ENCODE measurements around the gene TFB2M.

TFB2M gene

GRCh38 chr1:246537887-246538286, 28.2 kb downstream of the TFB2M start:
- H3K18ac ChIP-seq (ENCODE audit: low read depth in 1 of 2, low read length in 2 of 2), result no peak overlapping the region
- H2AK5ac ChIP-seq (ENCODE audit: low read length, severe bottlenecking), result no peak overlapping the region
- H4K91ac ChIP-seq (ENCODE audit: low read length), result no peak overlapping the region
- H3K9me3 ChIP-seq (ENCODE audit: control insufficient read depth, low read length), result no peaks in the 10 kb centered on the region
- H2BK15ac ChIP-seq (ENCODE audit: low read depth, poor library complexity, severe bottlenecking), result no peak overlapping the region
- H3K27me3 ChIP-seq (ENCODE audit: control insufficient read depth in 1 of 2, insufficient read depth in 1 of 2, low read length in 2 of 2), result peaks cover 13 to 16% of the 10 kb centered on the region in 2 experiments
- H3K14ac ChIP-seq (ENCODE audit: low read length in 2 of 2), result no peak overlapping the region
- no peak for DNase-seq
- no peak overlapping the region for H2BK12ac ChIP-seq (ENCODE audit: low read length in 2 of 2)
- no peak overlapping the region for H3K9ac ChIP-seq (ENCODE audit: low read length)
- H3K23ac ChIP-seq (ENCODE audit: low read length in 2 of 2), result no peak overlapping the region
- H2BK5ac ChIP-seq (ENCODE audit: low read depth, low read length, poor library complexity, severe bottlenecking), result no peak overlapping the region
- no peak overlapping the region for H3K4ac ChIP-seq (ENCODE audit: low read depth in 1 of 2, low read length in 2 of 2)
- peaks cover 3 to 36% of the 10 kb centered on the region in 2 experiments for H3K36me3 ChIP-seq (ENCODE audit: control insufficient read depth in 1 of 2, insufficient read depth in 2 of 2, low read depth in 1 of 2, low read length in 2 of 2)
- H3K27ac ChIP-seq (ENCODE audit: low read length, poor library complexity, severe bottlenecking), result no peak overlapping the region
- H3K79me1 ChIP-seq (replicated peaks; ENCODE audit: low read length, poor library complexity, severe bottlenecking), result no peaks in the 10 kb centered on the region
- H3K4me1 ChIP-seq (ENCODE audit: control insufficient read depth, insufficient read depth, low read depth, low read length), result no peaks in the 10 kb centered on the region
- no peak overlapping the region for H3K4me2 ChIP-seq (ENCODE audit: low read length, poor library complexity, severe bottlenecking)
- WGBS, result 96% methylated on average over 3 of the region's 3 CpGs
- no peak overlapping the region for H3K4me3 ChIP-seq (ENCODE audit: insufficient read depth in 1 of 2, low read depth in 1 of 2, low read length in 2 of 2)
- no peak overlapping the region for H2BK120ac ChIP-seq (ENCODE audit: low read depth, low read length)
- no peak overlapping the region for H2AFZ ChIP-seq (ENCODE audit: low read depth, low read length)
- no peak overlapping the region for H4K8ac ChIP-seq (ENCODE audit: low read length)

DNA sequence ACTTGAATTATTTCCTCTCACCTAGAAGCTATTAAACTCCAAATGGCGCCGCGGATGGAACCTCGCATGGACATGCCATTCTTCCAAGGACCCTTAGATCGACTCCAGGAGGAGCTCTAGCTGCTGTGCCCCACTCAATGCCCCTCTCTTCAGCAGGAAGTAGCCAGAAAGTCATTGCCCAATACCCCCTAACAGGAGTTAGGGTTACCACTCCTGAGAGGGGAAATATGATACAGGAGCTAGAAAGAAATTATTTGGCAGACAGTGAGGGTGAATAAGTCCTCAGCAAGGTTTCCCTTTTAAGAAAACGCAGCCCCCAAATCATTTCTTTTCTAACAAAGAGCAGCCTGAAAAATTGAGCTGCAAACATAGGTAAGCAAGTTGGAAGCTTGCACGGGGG, 28.6 kb downstream of the TFB2M start:
- H3K4ac ChIP-seq (ENCODE audit: low read depth in 1 of 2, low read length in 2 of 2), result no peak overlapping the region
- H3K4me3 ChIP-seq (ENCODE audit: insufficient read depth in 1 of 2, low read depth in 1 of 2, low read length in 2 of 2), result no peak overlapping the region

GRCh38 chr1:246534114-246534513, 31.9 kb downstream of the TFB2M start:
- Histone ChIP-seq H2BK5ac (ENCODE audit: low read depth, low read length, poor library complexity, severe bottlenecking) (no peak overlapping the region), H3K4ac (ENCODE audit: low read depth in 1 of 2, low read length in 2 of 2) (no peak overlapping the region), H2BK120ac (ENCODE audit: low read depth, low read length) (no peak overlapping the region), H3K9me3 (ENCODE audit: control insufficient read depth, low read length) (peaks cover 19% of the 10 kb centered on the region), H3K27ac (ENCODE audit: low read length, poor library complexity, severe bottlenecking) (no peak overlapping the region), H3K9ac (ENCODE audit: low read length) (no peak overlapping the region), H3K14ac (ENCODE audit: low read length in 2 of 2) (no peak overlapping the region), H3K4me2 (ENCODE audit: low read length, poor library complexity, severe bottlenecking) (no peak overlapping the region), H2BK15ac (ENCODE audit: low read depth, poor library complexity, severe bottlenecking) (no peak overlapping the region), H3K4me3 (ENCODE audit: insufficient read depth in 1 of 2, low read depth in 1 of 2, low read length in 2 of 2) (no peak overlapping the region), H2AFZ (ENCODE audit: low read depth, low read length) (no peak overlapping the region), H3K4me1 (ENCODE audit: control insufficient read depth, insufficient read depth, low read depth, low read length) (no peaks in the 10 kb centered on the region), H3K79me1 (replicated peaks; ENCODE audit: low read length, poor library complexity, severe bottlenecking) (no peaks in the 10 kb centered on the region), H3K23ac (ENCODE audit: low read length in 2 of 2) (no peak overlapping the region), H3K27me3 (ENCODE audit: control insufficient read depth in 1 of 2, insufficient read depth in 1 of 2, low read length in 2 of 2) (peaks cover 20 to 24% of the 10 kb centered on the region in 2 experiments), H3K18ac (ENCODE audit: low read depth in 1 of 2, low read length in 2 of 2) (no peak overlapping the region), H2AK5ac (ENCODE audit: low read length, severe bottlenecking) (no peak overlapping the region), H3K36me3 (ENCODE audit: control insufficient read depth in 1 of 2, insufficient read depth in 2 of 2, low read depth in 1 of 2, low read length in 2 of 2) (peaks cover 0 to 3% of the 10 kb centered on the region in 2 experiments), H2BK12ac (ENCODE audit: low read length in 2 of 2) (no peak overlapping the region), H4K8ac (ENCODE audit: low read length) (no peak overlapping the region), H4K91ac (ENCODE audit: low read length) (no peak overlapping the region)
- DNase-seq, result no peak
- 91% methylated on average over 1 of the region's 1 CpG for WGBS

More for the DNA sequence above, 28.6 kb downstream of the TFB2M start:
- Histone ChIP-seq H4K8ac (ENCODE audit: low read length) (no peak overlapping the region), H3K27me3 (ENCODE audit: control insufficient read depth in 1 of 2, insufficient read depth in 1 of 2, low read length in 2 of 2) (peaks cover 17 to 18% of the 10 kb centered on the region in 2 experiments), H3K4me1 (ENCODE audit: control insufficient read depth, insufficient read depth, low read depth, low read length) (no peaks in the 10 kb centered on the region), H2BK5ac (ENCODE audit: low read depth, low read length, poor library complexity, severe bottlenecking) (no peak overlapping the region), H3K18ac (ENCODE audit: low read depth in 1 of 2, low read length in 2 of 2) (no peak overlapping the region), H3K4me2 (ENCODE audit: low read length, poor library complexity, severe bottlenecking) (no peak overlapping the region), H2AK5ac (ENCODE audit: low read length, severe bottlenecking) (no peak overlapping the region), H3K9me3 (ENCODE audit: control insufficient read depth, low read length) (peaks cover 2% of the 10 kb centered on the region), H4K91ac (ENCODE audit: low read length) (no peak overlapping the region), H3K14ac (ENCODE audit: low read length in 2 of 2) (no peak overlapping the region), H3K27ac (ENCODE audit: low read length, poor library complexity, severe bottlenecking) (no peak overlapping the region), H3K9ac (ENCODE audit: low read length) (no peak overlapping the region), H3K36me3 (ENCODE audit: control insufficient read depth in 1 of 2, insufficient read depth in 2 of 2, low read depth in 1 of 2, low read length in 2 of 2) (peaks cover 3 to 31% of the 10 kb centered on the region in 2 experiments), H2BK120ac (ENCODE audit: low read depth, low read length) (no peak overlapping the region), H2BK12ac (ENCODE audit: low read length in 2 of 2) (no peak overlapping the region), H2BK15ac (ENCODE audit: low read depth, poor library complexity, severe bottlenecking) (no peak overlapping the region), H3K23ac (ENCODE audit: low read length in 2 of 2) (no peak overlapping the region), H3K79me1 (replicated peaks; ENCODE audit: low read length, poor library complexity, severe bottlenecking) (no peaks in the 10 kb centered on the region), H2AFZ (ENCODE audit: low read depth, low read length) (no peak overlapping the region)
- 81% methylated on average over 7 of the region's 7 CpGs for WGBS
- DNase-seq, result no peak

DNA sequence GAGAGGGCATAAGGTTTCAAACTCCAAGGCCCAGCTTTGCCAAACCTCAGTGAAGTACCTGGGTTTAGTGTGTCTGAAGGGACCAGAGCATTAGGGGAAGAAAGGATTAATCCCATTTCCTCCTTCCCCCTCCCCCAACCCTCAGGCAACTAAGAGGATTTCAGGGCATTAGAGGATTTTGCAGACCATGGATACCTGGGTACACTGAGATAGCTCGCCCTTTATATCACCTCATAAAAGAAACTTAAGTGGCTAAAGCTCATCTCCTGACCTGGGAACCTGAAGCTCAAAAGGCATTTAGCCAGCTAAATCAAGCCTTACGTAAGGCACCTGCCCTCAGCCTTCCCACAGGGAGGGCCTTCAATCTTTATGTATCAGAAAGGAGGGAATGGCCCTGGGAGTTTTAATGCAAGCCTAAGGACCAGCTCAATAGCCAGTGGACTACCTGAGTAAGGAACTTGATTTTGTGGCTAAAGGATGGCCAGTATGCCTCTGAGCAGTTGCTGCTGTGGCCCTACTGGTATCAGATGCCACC, 32.6 kb downstream of the TFB2M start:
- Histone ChIP-seq H2BK5ac (ENCODE audit: low read depth, low read length, poor library complexity, severe bottlenecking) (no peak overlapping the region), H3K4me3 (ENCODE audit: insufficient read depth in 1 of 2, low read depth in 1 of 2, low read length in 2 of 2) (no peak overlapping the region), H3K27ac (ENCODE audit: low read length, poor library complexity, severe bottlenecking) (no peak overlapping the region), H3K23ac (ENCODE audit: low read length in 2 of 2) (no peak overlapping the region), H4K91ac (ENCODE audit: low read length) (no peak overlapping the region), H3K4ac (ENCODE audit: low read depth in 1 of 2, low read length in 2 of 2) (no peak overlapping the region), H3K36me3 (ENCODE audit: control insufficient read depth in 1 of 2, insufficient read depth in 2 of 2, low read depth in 1 of 2, low read length in 2 of 2) (no peaks in the 10 kb centered on the region), H3K14ac (ENCODE audit: low read length in 2 of 2) (no peak overlapping the region), H2BK120ac (ENCODE audit: low read depth, low read length) (no peak overlapping the region), H3K79me1 (replicated peaks; ENCODE audit: low read length, poor library complexity, severe bottlenecking) (no peaks in the 10 kb centered on the region), H2BK12ac (ENCODE audit: low read length in 2 of 2) (no peak overlapping the region), H2AK5ac (ENCODE audit: low read length, severe bottlenecking) (no peak overlapping the region), H3K4me1 (ENCODE audit: control insufficient read depth, insufficient read depth, low read depth, low read length) (no peaks in the 10 kb centered on the region), H4K8ac (ENCODE audit: low read length) (no peak overlapping the region), H3K18ac (ENCODE audit: low read depth in 1 of 2, low read length in 2 of 2) (no peak overlapping the region), H3K9ac (ENCODE audit: low read length) (no peak overlapping the region), H2AFZ (ENCODE audit: low read depth, low read length) (no peak overlapping the region), H2BK15ac (ENCODE audit: low read depth, poor library complexity, severe bottlenecking) (no peak overlapping the region), H3K4me2 (ENCODE audit: low read length, poor library complexity, severe bottlenecking) (no peak overlapping the region), H3K27me3 (ENCODE audit: control insufficient read depth in 1 of 2, insufficient read depth in 1 of 2, low read length in 2 of 2) (peaks cover 20 to 24% of the 10 kb centered on the region in 2 experiments), H3K9me3 (ENCODE audit: control insufficient read depth, low read length) (peaks cover 19% of the 10 kb centered on the region)
- 100% methylated on average over 2 of the region's 2 CpGs for WGBS
- DNase-seq, result no peak
